NCI-H2196 (cell line): ENCODE data around the gene TBC1D21.

ENCODE experiments used
- DNase-seq: peaks from one replicate; lab custom pipeline; 2025; ENCODE audit not compliant: unreplicated experiment; lab: John Stamatoyannopoulos, UW

The TBC1D21 gene

GRCh38 chr15:73873456-73873855 lies at the start of gene TBC1D21:
TSS of gene TBC1D21 (plus strand) at chr15:73873564. CDS start at chr15:73873710, 146 bp downstream.
- no peak for DNase-seq

GRCh38 chr15:73826711-73827251 lies 46.6 kb upstream of the TBC1D21 start:
- no peak for DNase-seq

- no peak for DNase-seq
Observed at GRCh38 chr15:73829523-73829922, 43.8 kb upstream of the TBC1D21 start.

GRCh38 chr15:73832657-73833056 lies 40.7 kb upstream of the TBC1D21 start:
- DNase-seq, result no peak

GRCh38 chr15:73836845-73837244 lies 36.5 kb upstream of the TBC1D21 start:
- no peak for DNase-seq

GRCh38 chr15:73838831-73839426 lies 34.4 kb upstream of the TBC1D21 start:
- peak; percentile 11 for DNase-seq

- no peak for DNase-seq
Observed at GRCh38 chr15:73839699-73840377, 33.5 kb upstream of the TBC1D21 start.

- no peak for DNase-seq
Observed at GRCh38 chr15:73840771-73841170, 32.6 kb upstream of the TBC1D21 start.

- no peak for DNase-seq
Observed at GRCh38 chr15:73841756-73842725, 31.3 kb upstream of the TBC1D21 start.

GRCh38 chr15:73843787-73844186 lies 29.6 kb upstream of the TBC1D21 start:
- no peak for DNase-seq

GRCh38 chr15:73844356-73844755 lies 29.0 kb upstream of the TBC1D21 start:
- no peak for DNase-seq

- DNase-seq, result no peak
Observed at GRCh38 chr15:73845507-73845906, 27.9 kb upstream of the TBC1D21 start.

GRCh38 chr15:73845907-73846306 lies 27.5 kb upstream of the TBC1D21 start:
- no peak for DNase-seq

- DNase-seq, result no peak
Observed at GRCh38 chr15:73849641-73850040, 23.7 kb upstream of the TBC1D21 start.

GRCh38 chr15:73850228-73850627 lies 23.1 kb upstream of the TBC1D21 start:
- no peak for DNase-seq

- DNase-seq, result no peak
Observed at GRCh38 chr15:73851689-73852088, 21.7 kb upstream of the TBC1D21 start.

- DNase-seq, result no peak
Observed at GRCh38 chr15:73852507-73852906, 20.9 kb upstream of the TBC1D21 start.

GRCh38 chr15:73854265-73854664 lies 19.1 kb upstream of the TBC1D21 start:
- no peak for DNase-seq

GRCh38 chr15:73856458-73857192 lies 16.7 kb upstream of the TBC1D21 start:
- DNase-seq, result peak; percentile 16

GRCh38 chr15:73857193-73857920 lies 16.0 kb upstream of the TBC1D21 start:
- no peak for DNase-seq
